HFFc6 (cell line): ENCODE data around the gene GLRA3. TPM values are rescaled to one million over a fixed set of nuclear protein-coding genes. Genes with fewer than 3 reads are reported as not detected.

Experiments
- DNase-seq: peaks from one replicate; pipeline ENCODE4 v3.0.0-alpha.2; 2018
- H3K27ac Mint-ChIP-seq: 2 replicates; pipeline ENCODE4 v1.8.0; 2020; ENCODE audit warnings: mild to moderate bottlenecking, mixed read lengths
- H3K27me3 Mint-ChIP-seq: 2 replicates; pipeline ENCODE4 v1.8.0; 2021; ENCODE audit warnings: mild to moderate bottlenecking, moderate library complexity, mixed read lengths; ENCODE audit not compliant: insufficient read depth
- H3K36me3 Mint-ChIP-seq: 2 replicates; pipeline ENCODE4 v1.8.0; 2021; ENCODE audit warnings: low read depth, mixed read lengths
- H3K4me1 Mint-ChIP-seq: 2 replicates; pipeline ENCODE4 v1.8.0; 2020; ENCODE audit warnings: low read depth, mixed read lengths
- H3K4me3 Mint-ChIP-seq: 2 replicates; pipeline ENCODE4 v1.8.0; 2020; ENCODE audit warnings: mild to moderate bottlenecking, moderate library complexity, mixed read lengths
- H3K9me3 Mint-ChIP-seq: 2 replicates; pipeline ENCODE4 v1.8.0; 2020; ENCODE audit warnings: mild to moderate bottlenecking, mixed read lengths
- total RNA-seq, 6 experiments: library from RNA; stranded (reverse); fragmentation: NEBNext Ultra II Directional; extraction: Animal tissue kit (Norgen Biotek cat#: 25700); gene quantifications; 2 replicates in 1 of 6; 3 replicates in 5 of 6; pipeline ENCODE4 v1.2.3, GENCODE V29; 2021
- TF ChIP-seq, protein P1 (sequence below): fragments of 200-600 bp; sonication (generic); IDR thresholded peaks from 2 replicates; pipeline ENCODE4 v1.5.0; 2021; ENCODE audit warnings: antibody characterized with exemption, mild to moderate bottlenecking

GLRA3 gene
- total RNA-seq, 6 experiments from 2014 or later: not detected

GRCh38 chr4:174611792-174612191 is 217.3 kb downstream of the GLRA3 start:
- Mint-ChIP-seq H3K36me3 (0 out of 2 replicates have a peak, but pooled peaks cover 6% of the 10 kb centered on the region), H3K9me3 (peaks cover 19% of the 10 kb centered on the region), H3K4me3 (no peak overlapping the region), H3K4me1 (no peaks in the 10 kb centered on the region), H3K27ac (no peak overlapping the region), H3K27me3 (no peaks in the 10 kb centered on the region)
- no peak for DNase-seq
- TF ChIP-seq, protein P1, sequence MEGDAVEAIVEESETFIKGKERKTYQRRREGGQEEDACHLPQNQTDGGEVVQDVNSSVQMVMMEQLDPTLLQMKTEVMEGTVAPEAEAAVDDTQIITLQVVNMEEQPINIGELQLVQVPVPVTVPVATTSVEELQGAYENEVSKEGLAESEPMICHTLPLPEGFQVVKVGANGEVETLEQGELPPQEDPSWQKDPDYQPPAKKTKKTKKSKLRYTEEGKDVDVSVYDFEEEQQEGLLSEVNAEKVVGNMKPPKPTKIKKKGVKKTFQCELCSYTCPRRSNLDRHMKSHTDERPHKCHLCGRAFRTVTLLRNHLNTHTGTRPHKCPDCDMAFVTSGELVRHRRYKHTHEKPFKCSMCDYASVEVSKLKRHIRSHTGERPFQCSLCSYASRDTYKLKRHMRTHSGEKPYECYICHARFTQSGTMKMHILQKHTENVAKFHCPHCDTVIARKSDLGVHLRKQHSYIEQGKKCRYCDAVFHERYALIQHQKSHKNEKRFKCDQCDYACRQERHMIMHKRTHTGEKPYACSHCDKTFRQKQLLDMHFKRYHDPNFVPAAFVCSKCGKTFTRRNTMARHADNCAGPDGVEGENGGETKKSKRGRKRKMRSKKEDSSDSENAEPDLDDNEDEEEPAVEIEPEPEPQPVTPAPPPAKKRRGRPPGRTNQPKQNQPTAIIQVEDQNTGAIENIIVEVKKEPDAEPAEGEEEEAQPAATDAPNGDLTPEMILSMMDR: no peak

- Mint-ChIP-seq H3K4me3 (no peak overlapping the region), H3K27ac (no peak overlapping the region), H3K27me3 (no peaks in the 10 kb centered on the region; the same call in 1 of the 2 replicates), H3K36me3 (0 out of 2 replicates have a peak, but pooled peaks cover 2% of the 10 kb centered on the region), H3K9me3 (peaks cover 25% of the 10 kb centered on the region), H3K4me1 (no peaks in the 10 kb centered on the region)
- DNase-seq: no peak
- TF ChIP-seq, protein P1: no peak
These were observed 221.3 kb downstream of the GLRA3 start for GRCh38 chr4:174607792-174608191.

- no peak for DNase-seq
- no peaks in the 10 kb centered on the region for H3K4me1 Mint-ChIP-seq
- no peaks in the 10 kb centered on the region for H3K36me3 Mint-ChIP-seq
- TF ChIP-seq, protein P1: no peak
- no peak overlapping the region for H3K27ac Mint-ChIP-seq
- H3K9me3 Mint-ChIP-seq: peaks cover 35% of the 10 kb centered on the region
- no peaks in the 10 kb centered on the region; the same call in 1 of the 2 replicates for H3K27me3 Mint-ChIP-seq
- no peak overlapping the region for H3K4me3 Mint-ChIP-seq
These were observed 224.8 kb downstream of the GLRA3 start for GRCh38 chr4:174604198-174604597.

DNA sequence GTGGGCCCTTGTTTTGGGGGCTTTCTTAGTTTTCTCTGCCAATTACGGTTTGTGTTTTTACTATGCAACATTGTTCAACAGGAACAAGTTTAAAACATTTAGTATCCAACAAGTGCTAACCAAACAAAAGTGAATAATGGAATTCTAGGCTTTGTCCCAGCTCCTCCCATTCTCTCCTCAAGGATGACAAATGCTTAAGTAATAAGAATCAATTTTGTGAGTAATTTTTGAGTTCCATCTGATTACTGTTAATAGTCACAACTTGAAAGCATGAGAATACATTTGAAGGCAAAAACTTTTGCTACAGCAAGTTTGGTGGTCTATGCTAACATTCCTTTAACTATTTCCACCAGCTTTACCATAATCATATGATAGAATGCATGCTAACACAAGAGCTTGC is 228.7 kb downstream of the GLRA3 start:
- no peak overlapping the region for H3K4me3 Mint-ChIP-seq
- H3K27me3 Mint-ChIP-seq: peaks cover 1% of the 10 kb centered on the region; the same call in 1 of the 2 replicates
- no peaks in the 10 kb centered on the region for H3K36me3 Mint-ChIP-seq
- H3K27ac Mint-ChIP-seq: no peak overlapping the region
- peaks cover 49% of the 10 kb centered on the region for H3K9me3 Mint-ChIP-seq
- TF ChIP-seq, protein P1: no peak
- no peak for DNase-seq
- no peaks in the 10 kb centered on the region for H3K4me1 Mint-ChIP-seq

GRCh38 chr4:174598800-174599199 is 230.2 kb downstream of the GLRA3 start:
- Mint-ChIP-seq H3K4me3 (no peak overlapping the region), H3K36me3 (no peaks in the 10 kb centered on the region), H3K27me3 (peaks cover 1% of the 10 kb centered on the region; the same call in 1 of the 2 replicates), H3K9me3 (peaks cover 44% of the 10 kb centered on the region), H3K4me1 (no peaks in the 10 kb centered on the region), H3K27ac (no peak overlapping the region)
- DNase-seq: no peak
- TF ChIP-seq, protein P1: no peak

DNA sequence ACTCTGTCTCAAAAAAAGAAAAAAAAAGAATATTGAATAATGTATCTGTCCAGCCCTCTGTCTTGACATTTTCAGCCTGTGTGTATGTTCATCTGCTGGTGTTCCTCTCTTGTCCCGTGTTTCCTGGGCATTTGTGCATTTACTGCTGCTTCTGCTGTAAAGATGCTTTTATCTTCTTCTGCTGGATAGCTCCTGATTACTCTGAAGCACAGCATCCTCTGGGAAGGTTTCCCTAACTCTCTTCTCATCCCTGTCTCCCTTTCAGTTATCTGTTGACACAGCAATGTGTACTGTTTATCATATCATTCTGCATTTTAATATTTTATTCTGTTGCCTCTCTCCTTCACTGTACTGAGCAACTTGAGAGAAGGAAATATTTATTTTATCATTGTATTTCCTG is 232.5 kb downstream of the GLRA3 start:
- TF ChIP-seq, protein P1: no peak
- peaks cover 25% of the 10 kb centered on the region for H3K9me3 Mint-ChIP-seq

More for the DNA sequence above, 232.5 kb downstream of the GLRA3 start:
- Mint-ChIP-seq H3K36me3 (no peaks in the 10 kb centered on the region), H3K4me3 (no peak overlapping the region), H3K27ac (no peak overlapping the region), H3K4me1 (no peaks in the 10 kb centered on the region), H3K27me3 (peaks cover 1% of the 10 kb centered on the region; the same call in 1 of the 2 replicates)
- DNase-seq: no peak
